Mesenteric fat pad (tissue), 1 donor: ENCODE measurements around the gene RNF151. TPM values are rescaled to one million over a fixed set of nuclear protein-coding genes. Genes with fewer than 3 reads are reported as not detected.
"Not testable (repeated sequence)": the region's sequence is repeated elsewhere in the genome, so short reads cannot be mapped to it uniquely, and the experiment has no call there.

Source experiments
- DNase-seq: peaks from one replicate; pipeline ENCODE4 v3.0.0-alpha.2; 2020; ENCODE audit warnings: low spot score
- total RNA-seq: library from RNA; stranded (reverse); fragmentation: NEBNext Ultra II Directional; extraction: Animal tissue kit (Norgen Biotek cat#: 25700); gene quantifications from one replicate; pipeline ENCODE4 v1.2.1, GENCODE V29; 2021
- donor health status: DM: yes; HTN: yes; CAD: no.

The RNF151 gene
- total RNA-seq, 1 donor from 2014 or later: not detected

- DNase-seq: no peak
Observed at GRCh38 chr16:1938910-1939309, 27.7 kb upstream of the RNF151 start.

GRCh38 chr16:1939833-1940232 is 26.8 kb upstream of the RNF151 start:
- DNase-seq: not testable (repeated sequence)

- no peak for DNase-seq
Observed at GRCh38 chr16:1940273-1941161, 26.1 kb upstream of the RNF151 start.

- DNase-seq: no peak
Observed at GRCh38 chr16:1941162-1942046, 25.3 kb upstream of the RNF151 start.

GRCh38 chr16:1942047-1942809 is 24.4 kb upstream of the RNF151 start:
- DNase-seq: no peak

GRCh38 chr16:1942810-1943726 is 23.6 kb upstream of the RNF151 start, which contains the start of gene MSRB1:
Gene MSRB1 (minus strand): TSS chr16:1943199. CDS start chr16:1943156, 43 bp downstream.
- DNase-seq: peak; percentile 100

GRCh38 chr16:1944612-1945199 is 21.9 kb upstream of the RNF151 start:
- no peak for DNase-seq

- no peak for DNase-seq
Observed at GRCh38 chr16:1945559-1946391, 20.9 kb upstream of the RNF151 start.

- DNase-seq: no peak
Observed at GRCh38 chr16:1946495-1947368, 19.9 kb upstream of the RNF151 start.

GRCh38 chr16:1947369-1947670 is 19.3 kb upstream of the RNF151 start:
- DNase-seq: no peak

- DNase-seq: no peak
Observed at GRCh38 chr16:1949507-1949906, 17.1 kb upstream of the RNF151 start.

GRCh38 chr16:1950047-1950446 is 16.6 kb upstream of the RNF151 start:
- DNase-seq: no peak

GRCh38 chr16:1950559-1950958 is 16.1 kb upstream of the RNF151 start:
- DNase-seq: no peak

- no peak for DNase-seq
Observed at GRCh38 chr16:1953734-1954133, 12.9 kb upstream of the RNF151 start.

- DNase-seq: not testable (repeated sequence)
Observed at GRCh38 chr16:1957434-1958142, 9.1 kb upstream of the RNF151 start.

GRCh38 chr16:1958143-1958491 is 8.5 kb upstream of the RNF151 start:
- not testable (repeated sequence) for DNase-seq

- no peak for DNase-seq
Observed at GRCh38 chr16:1958715-1959268, 7.9 kb upstream of the RNF151 start.
